Esophagus muscularis mucosa (tissue), 4 donors: Measurements from ENCODE around the gene RNF126. TPM values are rescaled to one million over a fixed set of nuclear protein-coding genes. Genes with fewer than 3 reads are reported as not detected.

ENCODE experiments used
- DNase-seq: peaks from one replicate; pipeline ENCODE4 v3.0.0-alpha.2; 2017; ENCODE audit errors: extremely low spot score
- H3K27ac ChIP-seq, 4 donors: fragments of 200-600 bp; sonication (generic); replicated peaks in 1 of 4; 1 replicate in 3 of 4; 2 replicates in 1 of 4; pipeline ENCODE4 v1.5.1; 2016 to 2019; ENCODE audit warnings: mild to moderate bottlenecking in 1 of 4
- H3K27me3 ChIP-seq, 4 donors: fragments of 200-600 bp; sonication (generic); one replicate each; pipeline versions ENCODE4 v1.5.1 to v1.6.0; 2016 to 2019
- H3K36me3 ChIP-seq, 4 donors: fragments of 200-600 bp; sonication (generic); one replicate each; pipeline ENCODE4 v1.5.1; 2016 to 2019
- H3K4me1 ChIP-seq, 4 donors: fragments of 200-600 bp; sonication (generic); one replicate each; pipeline ENCODE4 v1.5.1; 2016 to 2019
- H3K4me3 ChIP-seq, 4 donors: fragments of 200-600 bp; sonication (generic); 1 replicate in 2 of 4; 2 replicates in 2 of 4; pipeline ENCODE4 v1.5.1; 2016 to 2019; ENCODE audit warnings: mild to moderate bottlenecking in 4 of 4, moderate library complexity in 1 of 4
- H3K9me3 ChIP-seq, 4 donors: fragments of 200-600 bp; sonication (generic); 1 replicate in 3 of 4; 2 replicates in 1 of 4; pipeline ENCODE4 v1.5.1; 2016 to 2019
- EP300 ChIP-seq: sonication (generic); formaldehyde crosslinking; IDR thresholded peaks from one replicate; pipeline ENCODE4 v1.6.1; 2017; ENCODE audit warnings: antibody characterized with exemption
- POLR2A ChIP-seq: fragments of 450-650 bp; IDR thresholded peaks from one replicate; pipeline ENCODE4 v1.6.1; 2017; ENCODE audit warnings: antibody characterized with exemption, moderate library complexity, mild to moderate bottlenecking, low read depth
- POLR2AphosphoS5 ChIP-seq, 2 donors: sonication (generic); formaldehyde crosslinking; IDR thresholded peaks; one replicate each; pipeline ENCODE4 v1.6.1; 2017; ENCODE audit warnings: antibody characterized with exemption in 2 of 2
- WGBS: methylation state at CpG from one replicate; pipeline ENCODE4 v1.1.5; 2018; 5-methylcytosine and 5-hydroxymethylcytosine counted together
- intact Hi-C: fragments of 100-400 bp; cut with DNase I; formaldehyde crosslinking; loops from one replicate; pipeline ENCODE4 v1.15.1; 2023
- total RNA-seq, 4 donors: library from RNA; depleted of rRNA; stranded (reverse); fragments of >200 nt; gene quantifications; one replicate each; pipeline versions ENCODE4 v1.1.0 to v1.2.1, GENCODE V29; 2016
- TF ChIP-seq, protein P1 (sequence below), 3 experiments: fragments of 200-600 bp in 2 of 3; fragments of 450-650 bp in 1 of 3; sonication (generic) in 2 of 3; IDR thresholded peaks; one replicate each; pipeline ENCODE4 v1.5.1; 2017 to 2019; ENCODE audit warnings: antibody characterized with exemption in 3 of 3, mild to moderate bottlenecking in 2 of 3, moderate library complexity in 1 of 3

Gene RNF126
- total RNA-seq, 4 donors from 2014 or later, result 41.5 to 63.5 (median 62.3) TPM

DNA sequence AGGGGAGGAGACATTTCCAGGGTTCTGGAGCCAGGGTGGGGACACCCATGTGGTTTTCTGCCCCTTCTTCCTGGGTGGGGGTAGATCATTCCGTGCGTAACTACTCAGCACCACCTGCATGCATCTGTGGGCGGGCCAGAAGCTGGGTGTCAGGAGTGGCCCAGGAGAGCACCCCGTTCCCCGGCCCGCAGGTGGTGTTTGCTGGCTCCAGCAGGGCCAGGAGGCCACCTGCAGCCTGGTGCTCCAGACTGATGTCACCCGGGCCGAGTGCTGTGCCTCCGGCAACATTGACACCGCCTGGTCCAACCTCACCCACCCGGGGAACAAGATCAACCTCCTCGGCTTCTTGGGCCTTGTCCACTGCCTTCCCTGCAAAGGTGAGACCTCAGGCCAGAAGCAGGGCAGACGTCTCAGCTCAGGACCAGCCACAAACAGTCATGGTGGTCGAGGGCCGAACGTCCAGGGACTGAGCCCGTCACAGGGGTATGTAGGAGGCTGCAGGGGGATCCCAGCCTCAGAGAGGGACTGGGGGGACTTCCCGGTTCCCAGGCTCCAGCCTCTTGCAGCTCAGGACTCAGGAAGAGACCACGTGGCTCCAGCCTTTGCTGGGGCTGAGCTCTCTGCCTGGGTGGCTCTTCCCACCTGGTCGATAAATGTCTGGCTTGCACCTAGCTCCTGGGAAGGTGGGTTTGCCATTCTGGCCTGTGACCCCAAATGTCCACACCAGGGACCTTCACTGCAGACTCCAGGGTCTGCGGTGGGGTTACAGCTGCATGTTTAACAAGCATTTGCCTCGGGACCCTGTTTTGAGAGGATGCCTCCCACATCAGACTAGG is 14.8 kb upstream of the RNF126 start:
- WGBS, result 62% methylated on average over 12 of the region's 22 CpGs
- Histone ChIP-seq H3K27ac (peak overlapping the region; percentile 95 to 99 (median 96)), H3K27me3 (peaks cover 0 to 26% (median 0%) of the 10 kb centered on the region in 4 donors), H3K9me3 (no peaks in the 10 kb centered on the region), H3K36me3 (peaks cover 0 to 8% (median 7%) of the 10 kb centered on the region in 4 donors), H3K4me3 (peak overlapping the region; percentile 71 to 80 (median 74)), H3K4me1 (peaks cover 26 to 81% (median 79%) of the 10 kb centered on the region in 4 donors)
- intact Hi-C loops, result no loop called here
- no peak for TF ChIP-seq POLR2AphosphoS5 (IDR thresholded peaks at IDR 0.05)
- TF ChIP-seq, protein P1, sequence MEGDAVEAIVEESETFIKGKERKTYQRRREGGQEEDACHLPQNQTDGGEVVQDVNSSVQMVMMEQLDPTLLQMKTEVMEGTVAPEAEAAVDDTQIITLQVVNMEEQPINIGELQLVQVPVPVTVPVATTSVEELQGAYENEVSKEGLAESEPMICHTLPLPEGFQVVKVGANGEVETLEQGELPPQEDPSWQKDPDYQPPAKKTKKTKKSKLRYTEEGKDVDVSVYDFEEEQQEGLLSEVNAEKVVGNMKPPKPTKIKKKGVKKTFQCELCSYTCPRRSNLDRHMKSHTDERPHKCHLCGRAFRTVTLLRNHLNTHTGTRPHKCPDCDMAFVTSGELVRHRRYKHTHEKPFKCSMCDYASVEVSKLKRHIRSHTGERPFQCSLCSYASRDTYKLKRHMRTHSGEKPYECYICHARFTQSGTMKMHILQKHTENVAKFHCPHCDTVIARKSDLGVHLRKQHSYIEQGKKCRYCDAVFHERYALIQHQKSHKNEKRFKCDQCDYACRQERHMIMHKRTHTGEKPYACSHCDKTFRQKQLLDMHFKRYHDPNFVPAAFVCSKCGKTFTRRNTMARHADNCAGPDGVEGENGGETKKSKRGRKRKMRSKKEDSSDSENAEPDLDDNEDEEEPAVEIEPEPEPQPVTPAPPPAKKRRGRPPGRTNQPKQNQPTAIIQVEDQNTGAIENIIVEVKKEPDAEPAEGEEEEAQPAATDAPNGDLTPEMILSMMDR (IDR thresholded peaks at IDR 0.05), result no peak
- TF ChIP-seq POLR2A, result no peak
- no peak for TF ChIP-seq EP300
- no peak for DNase-seq

DNA sequence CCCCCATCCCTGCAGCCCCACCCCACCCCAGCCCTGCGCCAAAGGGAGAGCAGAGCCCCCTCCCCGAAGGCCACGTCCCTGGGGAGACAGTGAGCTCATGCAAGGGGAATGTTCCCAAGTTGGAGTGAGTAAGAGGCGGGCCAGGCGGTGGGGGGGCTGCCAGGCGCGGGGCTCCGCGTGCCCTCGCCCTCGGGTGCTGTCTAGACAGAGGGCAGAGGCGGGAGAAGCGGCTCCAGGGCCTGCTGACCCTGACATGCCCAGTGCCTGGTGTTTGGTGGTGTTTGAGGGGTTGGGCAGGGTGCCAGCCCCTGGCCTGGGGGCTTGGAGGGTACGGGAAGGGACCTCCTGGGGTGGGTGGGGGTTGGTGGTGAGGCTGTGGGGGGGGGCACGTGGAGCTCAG is 14.2 kb upstream of the RNF126 start:
- DNase-seq, result no peak
- H3K27me3 ChIP-seq, result peaks cover 0 to 26% (median 0%) of the 10 kb centered on the region in 4 donors
- no peaks in the 10 kb centered on the region for H3K9me3 ChIP-seq
- TF ChIP-seq POLR2AphosphoS5 (IDR thresholded peaks at IDR 0.05) (peak; percentile 87 to 88), EP300 (no peak)
- intact Hi-C loops, result no loop called here
- 13% methylated on average over 3 of the region's 15 CpGs for WGBS
- peaks cover 26 to 87% (median 85%) of the 10 kb centered on the region in 4 donors for H3K4me1 ChIP-seq
- H3K36me3 ChIP-seq, result peaks cover 0 to 8% (median 7%) of the 10 kb centered on the region in 4 donors
- peak overlapping the region; percentile 71 to 80 (median 74) for H3K4me3 ChIP-seq
- peak overlapping the region; percentile 95 to 99 (median 96) for H3K27ac ChIP-seq

DNA sequence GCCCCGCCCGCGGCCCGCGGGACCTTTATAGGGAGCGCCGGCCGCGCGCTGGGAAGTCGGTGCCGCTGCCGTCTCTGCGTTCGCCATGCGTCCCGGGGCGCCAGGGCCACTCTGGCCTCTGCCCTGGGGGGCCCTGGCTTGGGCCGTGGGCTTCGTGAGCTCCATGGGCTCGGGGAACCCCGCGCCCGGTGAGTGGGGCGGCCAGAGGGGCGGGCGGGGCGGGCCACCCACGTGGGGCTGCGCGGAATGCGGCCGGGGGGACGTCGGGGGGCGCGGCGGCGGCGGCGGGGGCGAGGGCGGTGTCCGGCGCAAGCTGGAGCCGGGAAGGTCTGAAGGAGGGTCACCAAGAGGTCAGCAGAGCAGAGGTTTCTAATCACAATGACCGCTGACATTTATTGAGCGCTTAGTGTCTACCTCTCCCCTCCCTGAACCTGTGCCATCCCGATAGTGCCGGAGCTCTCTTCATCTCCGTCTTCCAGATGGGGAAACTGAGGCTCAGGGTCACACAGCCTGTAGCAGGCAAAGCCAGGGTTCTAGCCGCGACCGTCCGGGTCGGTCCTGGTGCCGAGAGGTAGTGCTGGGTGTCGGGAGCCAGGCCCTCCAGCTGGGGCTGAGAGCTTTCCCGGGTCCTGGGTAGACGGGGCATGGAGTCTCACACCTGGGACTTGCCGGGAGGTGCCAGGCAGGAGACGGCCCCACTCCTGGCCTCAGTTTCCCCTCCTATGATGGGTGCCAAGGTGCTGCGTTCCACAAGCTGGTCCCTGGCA is 13.5 kb upstream of the RNF126 start, which contains the start of gene FSTL3:
TSS of gene FSTL3 (plus strand) at position 54 of the 767 bp plus-strand sequence. CDS start at position 86, 32 bp downstream.
- peak within 1 kb of the TSS; percentile 95 to 99 (median 96) for H3K27ac ChIP-seq
- no peak for DNase-seq
- H3K4me1 ChIP-seq, result peaks cover 26 to 86% (median 85%) of the 10 kb centered on the region in 4 donors
- peaks cover 0 to 26% (median 0%) of the 10 kb centered on the region in 4 donors for H3K27me3 ChIP-seq
- H3K9me3 ChIP-seq, result no peaks in the 10 kb centered on the region
- peak within 1 kb of the TSS; percentile 71 to 80 (median 74) for H3K4me3 ChIP-seq
- H3K36me3 ChIP-seq, result peaks cover 0 to 4% (median 3%) of the 10 kb centered on the region in 4 donors
- TF ChIP-seq EP300, result no peak
- peak; percentile 67 to 94 for TF ChIP-seq POLR2AphosphoS5 (IDR thresholded peaks at IDR 0.05)
- intact Hi-C loops, result no loop called here
- 1% methylated on average over 17 of the region's 63 CpGs for WGBS

DNA sequence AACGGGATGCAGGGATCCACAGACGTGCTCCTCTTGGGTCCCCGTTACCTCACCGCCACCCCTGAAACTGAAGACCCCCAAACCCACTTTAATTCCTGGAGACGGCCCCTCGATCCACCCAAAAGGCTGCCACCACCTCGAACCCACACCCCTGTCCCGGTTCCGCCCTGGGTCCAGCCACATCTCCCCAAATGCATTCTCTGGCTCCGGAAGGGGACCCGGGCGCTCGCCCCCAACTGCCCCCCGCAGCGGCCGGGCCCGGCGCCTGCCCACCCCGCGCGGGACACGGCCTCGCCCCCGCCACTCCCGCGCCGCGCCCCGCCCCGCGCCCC is 13.0 kb upstream of the RNF126 start:
- Histone ChIP-seq H3K27me3 (peaks cover 0 to 26% (median 0%) of the 10 kb centered on the region in 4 donors), H3K36me3 (no peaks in the 10 kb centered on the region), H3K27ac (peak overlapping the region; percentile 95 to 99 (median 96)), H3K4me1 (peaks cover 26 to 81% (median 79%) of the 10 kb centered on the region in 4 donors), H3K4me3 (peak overlapping the region; percentile 71 to 80 (median 74)), H3K9me3 (no peaks in the 10 kb centered on the region)
- intact Hi-C loops, result no loop called here
- WGBS, result 24% methylated on average over 8 of the region's 31 CpGs
- TF ChIP-seq, protein P1 (IDR thresholded peaks at IDR 0.05), result no peak
- TF ChIP-seq POLR2A (no peak), POLR2AphosphoS5 (IDR thresholded peaks at IDR 0.05) (no peak), EP300 (no peak)
- DNase-seq, result no peak

DNA sequence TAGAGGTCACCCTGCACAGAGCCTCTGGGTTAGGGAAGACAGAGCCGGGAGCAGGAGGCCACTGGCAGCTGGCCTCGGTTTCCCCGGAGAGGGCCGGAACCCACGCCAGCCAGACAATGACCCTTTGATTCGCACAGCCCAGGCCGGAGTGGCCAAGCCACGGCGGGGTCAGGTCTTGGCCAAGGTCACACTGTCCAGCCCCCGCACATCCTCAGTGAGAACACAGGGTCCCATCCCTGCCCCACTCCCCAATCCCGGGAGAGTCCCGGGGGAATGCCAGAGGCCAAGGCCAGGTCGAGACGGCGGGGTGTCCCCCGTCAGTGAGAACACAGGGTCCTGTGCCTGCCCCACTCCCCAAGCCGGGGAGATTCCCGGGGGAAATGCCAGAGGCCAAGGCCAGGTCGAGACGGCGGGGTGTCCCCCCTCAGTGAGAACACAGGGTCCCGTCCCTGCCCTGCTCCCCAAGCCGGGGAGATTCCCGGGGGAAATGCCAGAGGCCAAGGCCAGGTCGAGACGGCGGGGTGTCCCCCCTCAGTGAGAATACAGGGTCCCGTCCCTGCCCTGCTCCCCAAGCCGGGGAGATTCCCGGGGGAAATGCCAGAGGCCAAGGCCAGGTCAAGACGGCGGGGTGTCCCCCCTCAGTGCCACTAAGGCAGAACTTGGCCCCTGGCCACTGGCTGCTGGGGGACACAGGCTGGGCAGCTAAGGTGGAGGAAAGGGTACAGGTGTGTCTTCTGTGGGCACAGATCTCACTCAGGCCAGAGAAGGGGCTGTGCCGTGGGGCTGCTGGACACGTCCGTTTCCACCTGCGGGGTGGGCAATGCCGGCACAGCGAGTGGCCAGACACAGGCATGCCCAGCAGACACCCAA is 11.5 kb upstream of the RNF126 start:
- 71% methylated on average over 29 of the region's 38 CpGs for WGBS
- no peak for TF ChIP-seq POLR2AphosphoS5 (IDR thresholded peaks at IDR 0.05)
- TF ChIP-seq POLR2A, result no peak
- TF ChIP-seq EP300, result no peak
- TF ChIP-seq, protein P1 (IDR thresholded peaks at IDR 0.05), result no peak
- H3K36me3 ChIP-seq, result no peaks in the 10 kb centered on the region
- DNase-seq, result no peak
- no peaks in the 10 kb centered on the region for H3K9me3 ChIP-seq
- intact Hi-C loops, result no loop called here
- H3K27ac ChIP-seq, result peak overlapping the region; percentile 95 to 99 (median 96)
- peaks cover 24 to 71% (median 69%) of the 10 kb centered on the region in 4 donors for H3K4me1 ChIP-seq
- peaks cover 0 to 26% (median 0%) of the 10 kb centered on the region in 4 donors for H3K27me3 ChIP-seq
- H3K4me3 ChIP-seq, result no peak overlapping the region
